ENCODE data around the gene LMO7. TPM values are rescaled to one million over a fixed set of nuclear protein-coding genes. Genes with fewer than 3 reads are reported as not detected.

LMO7 gene
- total RNA-seq, 1 experiment from 2014 or later: 105 TPM

DNA sequence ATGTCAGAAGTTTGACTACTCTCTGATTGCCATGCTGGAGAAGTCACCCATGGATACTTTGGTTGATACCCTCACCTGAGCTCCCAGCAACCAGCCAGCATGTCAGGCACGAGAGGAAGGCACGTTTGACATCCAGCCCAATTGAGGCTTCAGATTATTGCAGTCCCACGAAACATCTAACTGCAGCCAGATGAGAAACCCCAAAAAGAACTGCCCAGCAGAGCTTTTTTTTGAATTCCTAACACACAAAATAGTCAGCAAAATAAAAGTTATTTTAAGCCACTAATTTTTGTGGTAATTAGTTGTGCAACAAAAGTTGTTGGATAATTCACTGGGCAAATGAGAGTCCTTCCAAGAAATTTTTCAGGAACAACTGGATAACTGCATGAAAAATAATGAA, 259.0 kb downstream of the LMO7 start:
- intact Hi-C loops (cut with micrococcal nuclease; ENCODE audit: unreplicated experiment): no loop called here
- Mint-ChIP-seq H3K27ac (ENCODE audit: unreplicated experiment) (no peak overlapping the region), H3K36me3 (ENCODE audit: insufficient read depth, unreplicated experiment) (no peaks in the 10 kb centered on the region), H3K27me3 (ENCODE audit: unreplicated experiment) (no peaks in the 10 kb centered on the region), H3K9me3 (ENCODE audit: low read depth, unreplicated experiment) (no peaks in the 10 kb centered on the region), H3K4me1 (ENCODE audit: low read depth, unreplicated experiment) (no peaks in the 10 kb centered on the region), H3K4me3 (ENCODE audit: low read depth, unreplicated experiment) (no peak overlapping the region)
- CTCF ChIA-PET: no interaction called here
- BruUV-seq (replicated peaks): no TSS peak
- TF ChIP-seq, protein P1, sequence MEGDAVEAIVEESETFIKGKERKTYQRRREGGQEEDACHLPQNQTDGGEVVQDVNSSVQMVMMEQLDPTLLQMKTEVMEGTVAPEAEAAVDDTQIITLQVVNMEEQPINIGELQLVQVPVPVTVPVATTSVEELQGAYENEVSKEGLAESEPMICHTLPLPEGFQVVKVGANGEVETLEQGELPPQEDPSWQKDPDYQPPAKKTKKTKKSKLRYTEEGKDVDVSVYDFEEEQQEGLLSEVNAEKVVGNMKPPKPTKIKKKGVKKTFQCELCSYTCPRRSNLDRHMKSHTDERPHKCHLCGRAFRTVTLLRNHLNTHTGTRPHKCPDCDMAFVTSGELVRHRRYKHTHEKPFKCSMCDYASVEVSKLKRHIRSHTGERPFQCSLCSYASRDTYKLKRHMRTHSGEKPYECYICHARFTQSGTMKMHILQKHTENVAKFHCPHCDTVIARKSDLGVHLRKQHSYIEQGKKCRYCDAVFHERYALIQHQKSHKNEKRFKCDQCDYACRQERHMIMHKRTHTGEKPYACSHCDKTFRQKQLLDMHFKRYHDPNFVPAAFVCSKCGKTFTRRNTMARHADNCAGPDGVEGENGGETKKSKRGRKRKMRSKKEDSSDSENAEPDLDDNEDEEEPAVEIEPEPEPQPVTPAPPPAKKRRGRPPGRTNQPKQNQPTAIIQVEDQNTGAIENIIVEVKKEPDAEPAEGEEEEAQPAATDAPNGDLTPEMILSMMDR (IDR thresholded peaks at IDR 0.05; ENCODE audit: unreplicated experiment): no peak
- DNase-seq: no peak

GRCh38 chr13:75896271-75896670, 260.1 kb downstream of the LMO7 start:
- Mint-ChIP-seq H3K9me3 (ENCODE audit: low read depth, unreplicated experiment) (no peaks in the 10 kb centered on the region), H3K27me3 (ENCODE audit: unreplicated experiment) (no peaks in the 10 kb centered on the region), H3K4me1 (ENCODE audit: low read depth, unreplicated experiment) (no peaks in the 10 kb centered on the region), H3K36me3 (ENCODE audit: insufficient read depth, unreplicated experiment) (no peaks in the 10 kb centered on the region), H3K4me3 (ENCODE audit: low read depth, unreplicated experiment) (no peak overlapping the region), H3K27ac (ENCODE audit: unreplicated experiment) (no peak overlapping the region)
- intact Hi-C loops (cut with micrococcal nuclease; ENCODE audit: unreplicated experiment): no loop called here
- no peak for DNase-seq
- BruUV-seq (replicated peaks): no TSS peak
- TF ChIP-seq, protein P1 (IDR thresholded peaks at IDR 0.05; ENCODE audit: unreplicated experiment): no peak
- CTCF ChIA-PET: no interaction called here

DNA sequence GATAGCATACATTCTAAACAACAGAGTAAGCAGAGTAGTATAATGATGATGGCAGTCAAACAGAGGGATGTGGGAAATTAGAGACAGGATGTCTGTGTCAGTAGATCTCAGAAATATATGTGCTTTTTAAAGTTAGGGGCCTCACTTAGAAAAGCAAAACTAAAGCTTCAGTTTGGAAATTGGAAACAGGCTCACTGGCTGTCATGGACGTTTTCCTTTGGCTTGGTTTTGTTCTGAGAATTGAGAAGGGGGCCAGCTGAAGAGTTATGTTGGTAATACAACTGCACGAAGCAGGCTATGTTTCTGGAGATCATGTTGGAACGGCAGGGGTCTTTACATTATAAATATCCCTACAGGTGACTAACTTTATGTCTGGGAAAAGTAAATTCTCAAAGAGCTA, 261.3 kb downstream of the LMO7 start:
- CTCF ChIA-PET: no interaction called here
- H3K27me3 Mint-ChIP-seq (ENCODE audit: unreplicated experiment): no peaks in the 10 kb centered on the region
- no peak overlapping the region for H3K27ac Mint-ChIP-seq (ENCODE audit: unreplicated experiment)
- no peaks in the 10 kb centered on the region for H3K9me3 Mint-ChIP-seq (ENCODE audit: low read depth, unreplicated experiment)
- H3K4me3 Mint-ChIP-seq (ENCODE audit: low read depth, unreplicated experiment): no peak overlapping the region
- BruUV-seq (replicated peaks): no TSS peak
- no peaks in the 10 kb centered on the region for H3K36me3 Mint-ChIP-seq (ENCODE audit: insufficient read depth, unreplicated experiment)
- intact Hi-C loops (cut with micrococcal nuclease; ENCODE audit: unreplicated experiment): no loop called here
- DNase-seq: no peak
- H3K4me1 Mint-ChIP-seq (ENCODE audit: low read depth, unreplicated experiment): no peaks in the 10 kb centered on the region
- TF ChIP-seq, protein P1 (IDR thresholded peaks at IDR 0.05; ENCODE audit: unreplicated experiment): no peak

DNA sequence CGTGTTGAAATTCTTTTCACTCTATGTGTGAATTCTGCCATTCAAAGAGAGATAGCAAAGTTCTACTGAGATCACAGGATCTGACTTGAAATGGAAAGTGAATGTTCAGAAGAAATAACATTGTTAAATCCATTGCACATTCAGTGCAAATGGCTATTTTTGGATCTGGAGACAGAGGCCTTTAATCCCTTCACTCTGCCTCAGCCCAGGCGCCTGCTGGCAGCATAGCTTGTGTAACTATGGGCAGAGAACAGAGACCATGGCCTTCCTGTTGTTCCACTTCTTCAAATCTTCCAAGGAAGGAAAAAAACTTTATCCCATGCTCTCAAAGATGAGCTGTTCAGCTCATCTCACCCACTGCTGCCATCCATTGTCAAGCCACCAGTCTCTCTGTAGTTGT, 265.4 kb downstream of the LMO7 start:
- Mint-ChIP-seq H3K4me3 (ENCODE audit: low read depth, unreplicated experiment) (no peak overlapping the region), H3K36me3 (ENCODE audit: insufficient read depth, unreplicated experiment) (no peaks in the 10 kb centered on the region), H3K27ac (ENCODE audit: unreplicated experiment) (no peak overlapping the region), H3K27me3 (ENCODE audit: unreplicated experiment) (no peaks in the 10 kb centered on the region), H3K9me3 (ENCODE audit: low read depth, unreplicated experiment) (no peaks in the 10 kb centered on the region), H3K4me1 (ENCODE audit: low read depth, unreplicated experiment) (no peaks in the 10 kb centered on the region)
- CTCF ChIA-PET: no interaction called here
- DNase-seq: no peak
- BruUV-seq (replicated peaks): no TSS peak
- intact Hi-C loops (cut with micrococcal nuclease; ENCODE audit: unreplicated experiment): no loop called here
- TF ChIP-seq, protein P1 (IDR thresholded peaks at IDR 0.05; ENCODE audit: unreplicated experiment): no peak
